Neural cell (in vitro differentiated cells): ENCODE results near the gene AFMID. TPM values are rescaled to one million over a fixed set of nuclear protein-coding genes. Genes with fewer than 3 reads are reported as not detected.

Experiments
- H2AFZ ChIP-seq: fragments of 200-600, 300-800 bp; sonication (generic), shearing (Covaris generic); 2 replicates; pipeline ENCODE4 v1.6.0; 2014; ENCODE audit warnings: low read depth, mild to moderate bottlenecking, antibody characterized with exemption, low read length, moderate library complexity
- H3F3A ChIP-seq: fragments of 200-600 bp; shearing (Covaris generic); 2 replicates; pipeline ENCODE4 v1.6.1; 2016; ENCODE audit warnings: mild to moderate bottlenecking, moderate library complexity, mixed read lengths, antibody characterized with exemption, low read length; ENCODE audit not compliant: insufficient read depth, poor library complexity, severe bottlenecking
- H3K27ac ChIP-seq: fragments of 200-600, 300-800 bp; sonication (generic), shearing (Covaris generic); 2 replicates; pipeline ENCODE4 v1.5.1; 2014; ENCODE audit warnings: mild to moderate bottlenecking, low read length, moderate library complexity
- H3K27me3 ChIP-seq: fragments of 300-800, 200-600 bp; sonication (generic), shearing (Covaris generic); 2 replicates; pipeline ENCODE4 v1.6.0; 2014; ENCODE audit warnings: mild to moderate bottlenecking, low read depth, low read length, moderate library complexity; ENCODE audit not compliant: insufficient read depth
- H3K36me3 ChIP-seq: fragments of 300-800, 200-600 bp; sonication (generic), shearing (Covaris generic); 2 replicates; pipeline ENCODE4 v1.5.1; 2014; ENCODE audit warnings: mild to moderate bottlenecking, antibody characterized with exemption, low read length, moderate library complexity; ENCODE audit not compliant: insufficient read depth
- H3K4me2 ChIP-seq: fragments of 300-800, 200-600 bp; sonication (generic), shearing (Covaris generic); 2 replicates; pipeline ENCODE4 v1.6.0; 2014; ENCODE audit warnings: mild to moderate bottlenecking, low read length
- H3K4me3 ChIP-seq: fragments of 300-800, 200-600 bp; sonication (generic), shearing (Covaris generic); 2 replicates; pipeline ENCODE4 v1.5.1; 2014; ENCODE audit warnings: mild to moderate bottlenecking, low read length, moderate library complexity
- H3K79me2 ChIP-seq: fragments of 200-600 bp; shearing (Covaris generic); replicated peaks from 2 replicates; pipeline ENCODE4 v1.6.0; 2014; ENCODE audit warnings: mild to moderate bottlenecking, low read length, moderate library complexity; ENCODE audit not compliant: insufficient read depth
- H3K9ac ChIP-seq: fragments of 300-800, 200-600 bp; sonication (generic), shearing (Covaris generic); 2 replicates; pipeline ENCODE4 v1.6.1; 2016; ENCODE audit warnings: mild to moderate bottlenecking, low read length, mixed read lengths
- H3K9me2 ChIP-seq: fragments of 200-600 bp; shearing (Covaris generic); 2 replicates; pipeline ENCODE4 v1.6.1; 2016; ENCODE audit warnings: mild to moderate bottlenecking, low read length, mixed read lengths; ENCODE audit not compliant: insufficient read depth
- H3K9me3 ChIP-seq: fragments of 200-600, 300-800 bp; sonication (generic), shearing (Covaris generic); 2 replicates; pipeline ENCODE4 v1.6.1; 2016; ENCODE audit warnings: mild to moderate bottlenecking, mixed run types, low read length, moderate library complexity, mixed read lengths
- H4K20me1 ChIP-seq: fragments of 200-600 bp; shearing (Covaris generic); 2 replicates; pipeline ENCODE4 v1.6.1; 2016; ENCODE audit warnings: mild to moderate bottlenecking, mixed run types; ENCODE audit not compliant: insufficient read depth
- CTCF ChIP-seq: fragments of 450-650 bp; IDR thresholded peaks from 2 replicates; pipeline ENCODE4 v1.5.1; 2014; ENCODE audit warnings: antibody characterized with exemption, mild to moderate bottlenecking, moderate library complexity; ENCODE audit not compliant: poor library complexity, severe bottlenecking
- EP300 ChIP-seq: fragments of 450-650 bp; conservative IDR thresholded peaks from 2 replicates; pipeline ENCODE4 v1.6.1; 2014; ENCODE audit warnings: antibody characterized with exemption, mild to moderate bottlenecking, moderate library complexity; ENCODE audit not compliant: poor library complexity, severe bottlenecking
- EZH2 ChIP-seq: fragments of 200-600, 300-800 bp; shearing (Covaris generic), sonication (generic); IDR thresholded peaks from 2 replicates; pipeline ENCODE4 v1.6.1; 2014; ENCODE audit warnings: antibody characterized with exemption, low read length, borderline replicate concordance, mild to moderate bottlenecking; ENCODE audit not compliant: insufficient read depth, poor library complexity, severe bottlenecking
- MXI1 ChIP-seq: fragments of 450-650 bp; conservative IDR thresholded peaks from 2 replicates; pipeline ENCODE4 v1.6.1; 2014; ENCODE audit warnings: antibody characterized with exemption, mild to moderate bottlenecking; ENCODE audit not compliant: poor library complexity, severe bottlenecking
- POLR2AphosphoS5 ChIP-seq: IDR thresholded peaks from 2 replicates; pipeline ENCODE4 v1.6.1; 2012
- RAD21 ChIP-seq: fragments of 450-650 bp; conservative IDR thresholded peaks from 2 replicates; pipeline ENCODE4 v1.6.1; 2014; ENCODE audit warnings: antibody characterized with exemption, mild to moderate bottlenecking, moderate library complexity
- REST ChIP-seq: IDR thresholded peaks from 2 replicates; pipeline ENCODE4 v1.6.1; 2012; ENCODE audit warnings: borderline replicate concordance
- SMC3 ChIP-seq: fragments of 450-650 bp; conservative IDR thresholded peaks from 2 replicates; pipeline ENCODE4 v1.6.1; 2014; ENCODE audit warnings: antibody characterized with exemption, mild to moderate bottlenecking, moderate library complexity; ENCODE audit not compliant: poor library complexity
- TAF1 ChIP-seq: IDR thresholded peaks from 2 replicates; pipeline ENCODE4 v1.6.1; 2012; ENCODE audit warnings: low read depth
- polyA plus RNA-seq: library from polyadenylated mRNA; depleted of rRNA; stranded (reverse); fragments of >200 nt; gene quantifications from 2 replicates; pipeline ENCODE4 v1.2.3, GENCODE V29; 2014

Gene AFMID
- polyA plus RNA-seq, 1 donor from 2014 or later, result 15.8 TPM

GRCh38 chr17:78210111-78210510 lies 22.9 kb downstream of the AFMID start:
- no peak overlapping the region for H3K4me3 ChIP-seq
- no peaks in the 10 kb centered on the region for H4K20me1 ChIP-seq
- H3K27me3 ChIP-seq, result no peaks in the 10 kb centered on the region
- no peaks in the 10 kb centered on the region for H3K9me2 ChIP-seq
- no peak overlapping the region for H3K4me2 ChIP-seq
- H3K36me3 ChIP-seq, result no peaks in the 10 kb centered on the region
- no peaks in the 10 kb centered on the region for H3K9me3 ChIP-seq
- no peaks in the 10 kb centered on the region for H3F3A ChIP-seq
- TF ChIP-seq CTCF (no peak), MXI1 (no peak)
- no peak overlapping the region for H2AFZ ChIP-seq
- H3K9ac ChIP-seq, result no peak overlapping the region
- H3K27ac ChIP-seq, result no peak overlapping the region
- peaks cover 9% of the 10 kb centered on the region for H3K79me2 ChIP-seq

GRCh38 chr17:78211032-78211431 lies 23.9 kb downstream of the AFMID start:
- Histone ChIP-seq H3K9ac (no peak overlapping the region), H3K4me3 (no peak overlapping the region), H3K9me2 (no peaks in the 10 kb centered on the region), H3K79me2 (peaks cover 13% of the 10 kb centered on the region), H3K27me3 (no peaks in the 10 kb centered on the region), H3K27ac (no peak overlapping the region), H3K4me2 (no peak overlapping the region), H3K9me3 (no peaks in the 10 kb centered on the region), H4K20me1 (no peaks in the 10 kb centered on the region), H2AFZ (no peak overlapping the region), H3F3A (no peaks in the 10 kb centered on the region), H3K36me3 (no peaks in the 10 kb centered on the region)
- no peak for TF ChIP-seq REST
- no peak for TF ChIP-seq RAD21
- TF ChIP-seq EP300, result no peak
- no peak for TF ChIP-seq POLR2AphosphoS5
- TF ChIP-seq CTCF, result no peak
- no peak for TF ChIP-seq EZH2
- no peak for TF ChIP-seq SMC3
- no peak for TF ChIP-seq MXI1
- no peak for TF ChIP-seq TAF1
